Mesothelial cell of epicardium (in vitro differentiated cells): ENCODE measurements around the gene JPH2. TPM values are rescaled to one million over a fixed set of nuclear protein-coding genes. Genes with fewer than 3 reads are reported as not detected.

Experiments
- DNase-seq, 2 experiments: peaks; one replicate each; pipeline ENCODE4 v3.0.0; 2021; ENCODE audit warnings: low spot score in 2 of 2; ENCODE audit not compliant: unreplicated experiment in 2 of 2
- H3K27ac Mint-ChIP-seq: 2 replicates; pipeline ENCODE4 v1.8.0; 2021; ENCODE audit warnings: mixed read lengths
- H3K27me3 Mint-ChIP-seq: 2 replicates; pipeline ENCODE4 v1.8.0; 2021; ENCODE audit warnings: low read depth, mixed read lengths
- H3K36me3 Mint-ChIP-seq: 2 replicates; pipeline ENCODE4 v1.8.0; 2021; ENCODE audit warnings: mixed read lengths
- H3K4me1 Mint-ChIP-seq: 2 replicates; pipeline ENCODE4 v1.8.0; 2021; ENCODE audit warnings: mixed read lengths
- H3K4me3 Mint-ChIP-seq: 2 replicates; pipeline ENCODE4 v1.8.0; 2021; ENCODE audit warnings: mild to moderate bottlenecking, moderate library complexity, mixed read lengths
- H3K9me3 Mint-ChIP-seq: 2 replicates; pipeline ENCODE4 v1.8.0; 2021; ENCODE audit warnings: mixed read lengths
- CTCF ChIP-seq: fragments of 200-600 bp; sonication (generic); IDR thresholded peaks from one replicate; pipeline ENCODE4 v1.5.0; 2021; ENCODE audit warnings: antibody characterized with exemption; ENCODE audit not compliant: unreplicated experiment
- total RNA-seq: library from RNA; stranded (reverse); gene quantifications from 3 replicates; pipeline ENCODE4 v1.2.1, GENCODE V29; 2021

Gene JPH2
- total RNA-seq, 1 donor from 2014 or later, result 3.5 TPM

DNA sequence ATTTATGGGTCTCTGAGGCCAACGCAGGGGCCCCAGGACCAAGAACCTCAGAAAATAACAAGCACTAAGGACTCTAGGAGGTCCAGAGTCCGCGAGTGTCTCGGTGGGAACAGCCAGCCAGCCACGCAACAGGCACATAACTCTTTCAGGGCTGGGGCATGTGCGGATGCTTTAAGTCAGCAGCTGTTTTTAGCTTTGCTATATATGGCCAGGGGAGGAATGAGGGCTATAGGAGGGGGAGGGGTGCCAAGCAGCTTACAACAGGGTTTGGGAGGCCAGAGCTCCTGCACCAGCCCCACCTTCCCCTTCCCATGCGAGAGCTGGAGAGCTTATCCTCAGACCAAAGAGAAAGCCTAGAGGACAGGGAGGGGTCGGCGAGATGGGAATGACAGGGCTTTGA lies 6.2 kb downstream of the JPH2 start:
- no peaks in the 10 kb centered on the region for H3K9me3 Mint-ChIP-seq
- H3K36me3 Mint-ChIP-seq, result no peaks in the 10 kb centered on the region
- peak overlapping the region; percentile 73 for H3K27ac Mint-ChIP-seq
- H3K4me1 Mint-ChIP-seq, result peaks cover 21% of the 10 kb centered on the region
- H3K27me3 Mint-ChIP-seq, result no peaks in the 10 kb centered on the region
- H3K4me3 Mint-ChIP-seq, result peak overlapping the region; percentile 16
- DNase-seq, result peak in 1 of 2 experiments; percentile 42
- TF ChIP-seq CTCF, result no peak

- Mint-ChIP-seq H3K4me1 (peaks cover 14% of the 10 kb centered on the region), H3K27ac (no peak overlapping the region)
Observed at GRCh38 chr20:44176833-44177534, 10.0 kb downstream of the JPH2 start.

GRCh38 chr20:44174996-44175765 lies 11.8 kb downstream of the JPH2 start:
- Mint-ChIP-seq H3K4me3 (no peak overlapping the region), H3K36me3 (no peaks in the 10 kb centered on the region), H3K27ac (no peak overlapping the region), H3K9me3 (no peaks in the 10 kb centered on the region), H3K27me3 (no peaks in the 10 kb centered on the region), H3K4me1 (peaks cover 7% of the 10 kb centered on the region)
- DNase-seq, result no peak
- no peak for TF ChIP-seq CTCF

More at GRCh38 chr20:44176833-44177534, 10.0 kb downstream of the JPH2 start:
- H3K36me3 Mint-ChIP-seq, result no peaks in the 10 kb centered on the region
- TF ChIP-seq CTCF, result no peak
- no peak for DNase-seq
- no peak overlapping the region for H3K4me3 Mint-ChIP-seq
- H3K9me3 Mint-ChIP-seq, result no peaks in the 10 kb centered on the region
- no peaks in the 10 kb centered on the region for H3K27me3 Mint-ChIP-seq

DNA sequence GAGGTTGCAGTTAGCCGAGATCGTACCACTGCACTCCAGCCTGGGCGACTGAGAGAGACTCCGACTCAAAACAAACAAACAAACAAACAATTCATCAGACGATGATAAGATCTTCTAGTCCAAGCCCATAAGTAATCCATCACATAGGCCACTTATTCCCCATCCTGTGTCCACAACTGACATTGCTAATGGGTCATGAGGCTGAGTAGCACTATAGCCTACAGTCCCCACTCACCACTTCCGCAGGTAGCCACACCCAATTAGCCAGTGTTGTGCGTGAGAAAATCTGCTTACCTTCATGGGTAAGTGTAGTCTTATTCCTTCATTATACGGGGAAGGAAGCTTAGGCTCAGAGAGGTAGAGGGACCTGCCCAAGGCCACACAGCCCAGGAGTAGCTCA lies 13.1 kb downstream of the JPH2 start:
- Mint-ChIP-seq H3K36me3 (no peaks in the 10 kb centered on the region), H3K4me1 (peaks cover 7% of the 10 kb centered on the region), H3K4me3 (no peak overlapping the region), H3K27ac (no peak overlapping the region), H3K9me3 (no peaks in the 10 kb centered on the region), H3K27me3 (no peaks in the 10 kb centered on the region)
- DNase-seq, result no peak
- TF ChIP-seq CTCF, result no peak

DNA sequence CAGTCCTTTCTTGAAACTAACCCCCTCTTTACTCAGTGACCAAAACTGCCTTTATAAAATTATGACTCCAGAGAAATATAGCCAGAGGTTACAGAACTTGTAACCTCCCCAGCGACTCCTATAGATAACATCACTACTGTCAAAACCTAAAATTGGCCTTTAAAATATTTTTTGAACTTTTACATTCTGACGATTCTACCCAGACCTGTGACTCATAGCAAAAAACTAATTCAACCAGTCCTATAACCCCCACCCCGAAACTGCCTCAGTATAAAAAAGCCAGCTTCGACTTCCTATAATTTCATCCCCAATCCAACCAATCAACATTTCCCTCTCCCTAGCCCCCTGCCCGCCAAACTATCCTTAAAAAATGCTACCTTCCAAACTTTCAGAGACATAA lies 13.9 kb downstream of the JPH2 start:
- no peaks in the 10 kb centered on the region for H3K27me3 Mint-ChIP-seq
- H3K36me3 Mint-ChIP-seq, result no peaks in the 10 kb centered on the region
- no peak for DNase-seq
- peaks cover 7% of the 10 kb centered on the region for H3K4me1 Mint-ChIP-seq
- no peak for TF ChIP-seq CTCF
- no peak overlapping the region for H3K4me3 Mint-ChIP-seq
- no peaks in the 10 kb centered on the region for H3K9me3 Mint-ChIP-seq
- H3K27ac Mint-ChIP-seq, result no peak overlapping the region
